ENCODE results near the gene OR7D4. TPM values are rescaled to one million over a fixed set of nuclear protein-coding genes. Genes with fewer than 3 reads are reported as not detected.
"Not testable (repeated sequence)": the region's sequence is repeated elsewhere in the genome, so short reads cannot be mapped to it uniquely, and the experiment has no call there.

OR7D4 gene
- total RNA-seq (not detected), polyA plus RNA-seq (not detected)
- long read RNA-seq, donor 1 = 0 reads
- long read RNA-seq, donor 2 = 0 reads

- Histone ChIP-seq H3K9me3 (peaks cover 2% of the 10 kb centered on the region), H3K4me3 (no peak within 1 kb of the TSS), H3K27me3 (ENCODE audit: insufficient read depth in 3 of 3, low read length in 2 of 3) (peaks cover 0 to 3% (median 0%) of the 10 kb centered on the region in 3 donors), H3K27ac (no peak within 1 kb of the TSS), H3K4me1 (no peaks in the 10 kb centered on the region), H3K36me3 (ENCODE audit: insufficient read depth in 1 of 2, low read depth in 1 of 2) (no peaks in the 10 kb centered on the region)
- ATAC-seq (no peak), DNase-seq (no peak)
- TF ChIP-seq, protein P1, sequence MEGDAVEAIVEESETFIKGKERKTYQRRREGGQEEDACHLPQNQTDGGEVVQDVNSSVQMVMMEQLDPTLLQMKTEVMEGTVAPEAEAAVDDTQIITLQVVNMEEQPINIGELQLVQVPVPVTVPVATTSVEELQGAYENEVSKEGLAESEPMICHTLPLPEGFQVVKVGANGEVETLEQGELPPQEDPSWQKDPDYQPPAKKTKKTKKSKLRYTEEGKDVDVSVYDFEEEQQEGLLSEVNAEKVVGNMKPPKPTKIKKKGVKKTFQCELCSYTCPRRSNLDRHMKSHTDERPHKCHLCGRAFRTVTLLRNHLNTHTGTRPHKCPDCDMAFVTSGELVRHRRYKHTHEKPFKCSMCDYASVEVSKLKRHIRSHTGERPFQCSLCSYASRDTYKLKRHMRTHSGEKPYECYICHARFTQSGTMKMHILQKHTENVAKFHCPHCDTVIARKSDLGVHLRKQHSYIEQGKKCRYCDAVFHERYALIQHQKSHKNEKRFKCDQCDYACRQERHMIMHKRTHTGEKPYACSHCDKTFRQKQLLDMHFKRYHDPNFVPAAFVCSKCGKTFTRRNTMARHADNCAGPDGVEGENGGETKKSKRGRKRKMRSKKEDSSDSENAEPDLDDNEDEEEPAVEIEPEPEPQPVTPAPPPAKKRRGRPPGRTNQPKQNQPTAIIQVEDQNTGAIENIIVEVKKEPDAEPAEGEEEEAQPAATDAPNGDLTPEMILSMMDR (IDR thresholded peaks at IDR 0.05) = no peak
- 69 to 75% (median 70%) methylated on average over 3 of the region's 3 CpGs for WGBS, 3 donors
- intact Hi-C loops (cut with DNase I) = no loop called here
These were observed at the start of gene OR7D4 for GRCh38 chr19:9219489-9219888. Gene OR7D4, minus strand, starts transcription at chr19:9219589. Its CDS starts 4,752 bp downstream, at chr19:9214837.

GRCh38 chr19:9251236-9251635 lies 31.8 kb upstream of the OR7D4 start:
- DNase-seq = no peak
- Histone ChIP-seq H3K4me3 (no peak overlapping the region), H3K9me3 (no peaks in the 10 kb centered on the region), H3K4me1 (no peaks in the 10 kb centered on the region), H3K36me3 (ENCODE audit: insufficient read depth in 1 of 2, low read depth in 1 of 2) (no peaks in the 10 kb centered on the region), H3K27ac (no peak overlapping the region), H3K27me3 (ENCODE audit: insufficient read depth in 3 of 3, low read length in 2 of 3) (peaks cover 0 to 2% (median 0%) of the 10 kb centered on the region in 3 donors)
- TF ChIP-seq, protein P1 (IDR thresholded peaks at IDR 0.05) = no peak
- no peak for ATAC-seq
- intact Hi-C loops (cut with DNase I) = no loop called here
- 61 to 75% (median 72%) methylated on average over 5 of the region's 5 CpGs for WGBS, 3 donors

- TF ChIP-seq, protein P1 (IDR thresholded peaks at IDR 0.05) = no peak
- ATAC-seq (no peak), DNase-seq (no peak)
- Histone ChIP-seq H3K27me3 (ENCODE audit: insufficient read depth in 3 of 3, low read length in 2 of 3) (peaks cover 0 to 2% (median 0%) of the 10 kb centered on the region in 3 donors), H3K36me3 (ENCODE audit: insufficient read depth in 1 of 2, low read depth in 1 of 2) (no peaks in the 10 kb centered on the region), H3K4me1 (no peaks in the 10 kb centered on the region), H3K4me3 (no peak within 1 kb of the TSS), H3K27ac (no peak within 1 kb of the TSS), H3K9me3 (no peaks in the 10 kb centered on the region)
- intact Hi-C loops (cut with DNase I) = no loop called here
- 73 to 87% (median 74%) methylated on average over 1 of the region's 1 CpG for WGBS, 3 donors
These were observed 31.2 kb upstream of the OR7D4 start, which contains the start of gene OR7E24 for GRCh38 chr19:9250630-9251029. Gene OR7E24, plus strand, starts transcription at chr19:9250930. Its CDS starts 114 bp downstream, at chr19:9251044.

DNA sequence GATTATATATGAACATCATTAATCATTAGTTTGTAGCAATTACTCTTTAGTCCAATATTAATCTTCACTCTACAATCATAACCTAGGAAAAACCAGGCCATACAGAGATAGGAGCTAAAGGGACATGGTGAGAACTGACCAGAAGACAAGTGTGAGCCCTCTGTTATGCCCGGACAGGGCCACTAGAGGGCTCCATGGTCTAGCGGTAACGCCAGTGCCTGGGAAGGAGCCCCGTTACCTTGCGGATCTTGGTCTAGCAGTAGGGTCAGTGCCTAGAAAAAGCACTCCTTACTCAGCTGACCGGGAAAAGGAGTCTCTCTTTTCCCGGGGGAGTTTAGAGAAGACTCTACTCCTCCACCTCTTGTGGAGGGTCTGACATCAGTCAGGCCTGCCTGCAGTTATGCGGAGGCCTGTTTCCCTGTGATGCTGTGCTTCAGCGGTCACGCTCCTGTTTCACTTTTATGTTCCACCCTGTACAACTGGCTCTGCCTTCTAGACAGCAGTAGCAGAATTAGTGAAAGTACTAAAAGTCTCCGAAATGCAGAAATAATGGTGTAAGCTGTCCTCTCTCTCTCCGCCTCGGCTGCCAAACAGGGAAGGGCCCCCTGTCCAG lies 13.8 kb downstream of the OR7D4 start:
- 22 to 23% (median 22%) methylated on average over 13 of the region's 13 CpGs for WGBS, 3 donors
- peaks cover 0 to 4% (median 0%) of the 10 kb centered on the region in 3 donors for H3K27me3 ChIP-seq (ENCODE audit: insufficient read depth in 3 of 3, low read length in 2 of 3)
- intact Hi-C loops (cut with DNase I) = loop anchor here (5.0 kb wide), 2 partner anchors 68 to 592 kb away; no protein-coding TSS in a partner anchor
- no peaks in the 10 kb centered on the region for H3K9me3 ChIP-seq
- no peaks in the 10 kb centered on the region for H3K36me3 ChIP-seq (ENCODE audit: insufficient read depth in 1 of 2, low read depth in 1 of 2)
- TF ChIP-seq, protein P1 (IDR thresholded peaks at IDR 0.05) = peak; percentile 78
- no peaks in the 10 kb centered on the region for H3K4me1 ChIP-seq
- no peak overlapping the region for H3K27ac ChIP-seq
- H3K4me3 ChIP-seq = peak overlapping the region; percentile 54
- ATAC-seq (peak in 1 of 4 donors; percentile 54), DNase-seq (peak; percentile 61 to 74)

DNA sequence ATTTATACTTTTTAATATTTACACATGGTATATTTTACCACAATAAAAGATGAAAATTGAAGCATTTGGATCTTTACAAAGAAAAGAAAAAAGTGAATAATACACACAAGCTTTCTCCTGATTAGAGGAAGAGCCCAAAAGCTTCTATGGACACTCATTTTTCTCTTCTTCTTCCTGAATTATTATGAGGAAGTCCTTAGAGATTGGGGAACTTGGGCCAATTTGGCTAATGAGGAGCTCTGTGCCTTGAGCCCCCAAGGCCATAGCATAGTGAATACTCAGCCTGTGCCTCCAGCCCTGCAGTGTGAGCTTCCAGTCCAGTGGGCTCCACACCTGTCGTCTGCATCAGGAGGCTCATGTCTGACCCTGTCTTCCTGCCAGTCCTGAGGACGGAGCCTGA lies 21.3 kb downstream of the OR7D4 start:
- 29 to 69% (median 59%) methylated on average over 1 to 2 of the region's 2 CpGs for WGBS, 3 donors

More for the DNA sequence above, 21.3 kb downstream of the OR7D4 start:
- ATAC-seq; H3K4me3 ChIP-seq; H3K4me1 ChIP-seq; H3K27ac ChIP-seq; intact Hi-C loops (cut with DNase I); H3K27me3 ChIP-seq (ENCODE audit: insufficient read depth in 3 of 3, low read length in 2 of 3); H3K9me3 ChIP-seq; H3K36me3 ChIP-seq (ENCODE audit: insufficient read depth in 1 of 2, low read depth in 1 of 2); DNase-seq: not testable (repeated sequence)
